Skeletal muscle tissue (tissue), 4 donors: ENCODE data around the gene STK32B. TPM values are rescaled to one million over a fixed set of nuclear protein-coding genes. Genes with fewer than 3 reads are reported as not detected.
"Not testable (repeated sequence)": the region's sequence is repeated elsewhere in the genome, so short reads cannot be mapped to it uniquely, and the experiment has no call there.

Experiments used
- H3K27ac ChIP-seq: one replicate; pipeline ENCODE4 v1.7.0; 2013; ENCODE audit warnings: mild to moderate bottlenecking, low read depth, low read length, inconsistent platforms
- H3K27me3 ChIP-seq, 3 donors: one replicate each; pipeline ENCODE4 v1.7.0; 2013; ENCODE audit warnings: low read length in 3 of 3; ENCODE audit not compliant: control insufficient read depth in 3 of 3, insufficient read depth in 3 of 3
- H3K36me3 ChIP-seq, 3 donors: one replicate each; pipeline ENCODE4 v1.7.0; 2013; ENCODE audit warnings: low read length in 3 of 3; ENCODE audit not compliant: control insufficient read depth in 3 of 3, insufficient read depth in 3 of 3
- H3K4me1 ChIP-seq, 3 donors: one replicate each; pipeline ENCODE4 v1.7.0; 2013; ENCODE audit warnings: low read length in 3 of 3, mild to moderate bottlenecking in 3 of 3; ENCODE audit not compliant: control insufficient read depth in 3 of 3, insufficient read depth in 3 of 3
- H3K4me3 ChIP-seq, 3 donors: one replicate each; pipeline ENCODE4 v1.7.0; 2013; ENCODE audit warnings: low read length in 3 of 3
- H3K9ac ChIP-seq, 3 donors: one replicate each; pipeline ENCODE4 v1.7.0; 2013; ENCODE audit warnings: low read length in 3 of 3, mild to moderate bottlenecking in 3 of 3, moderate library complexity in 2 of 3, low read depth in 1 of 3
- H3K9me3 ChIP-seq, 3 donors: one replicate each; pipeline ENCODE4 v1.7.0; 2013; ENCODE audit warnings: low read length in 3 of 3; ENCODE audit not compliant: control insufficient read depth in 3 of 3
- total RNA-seq: library from RNA; depleted of rRNA; stranded (reverse); fragments of >200 nt; gene quantifications from one replicate; pipeline ENCODE4 v1.2.3, GENCODE V29; 2014
- donor health status: Osteomylitis.

Gene STK32B
- total RNA-seq, 1 donor from 2014 or later: 5.7 TPM

- Histone ChIP-seq H3K27me3 (no peaks in the 10 kb centered on the region), H3K9ac (no peak overlapping the region), H3K27ac (no peak overlapping the region), H3K4me3 (no peak overlapping the region), H3K36me3 (no peaks in the 10 kb centered on the region), H3K4me1 (no peaks in the 10 kb centered on the region), H3K9me3 (no peaks in the 10 kb centered on the region)
Measured at GRCh38 chr4:5280828-5281227, 229.5 kb downstream of the STK32B start.

DNA sequence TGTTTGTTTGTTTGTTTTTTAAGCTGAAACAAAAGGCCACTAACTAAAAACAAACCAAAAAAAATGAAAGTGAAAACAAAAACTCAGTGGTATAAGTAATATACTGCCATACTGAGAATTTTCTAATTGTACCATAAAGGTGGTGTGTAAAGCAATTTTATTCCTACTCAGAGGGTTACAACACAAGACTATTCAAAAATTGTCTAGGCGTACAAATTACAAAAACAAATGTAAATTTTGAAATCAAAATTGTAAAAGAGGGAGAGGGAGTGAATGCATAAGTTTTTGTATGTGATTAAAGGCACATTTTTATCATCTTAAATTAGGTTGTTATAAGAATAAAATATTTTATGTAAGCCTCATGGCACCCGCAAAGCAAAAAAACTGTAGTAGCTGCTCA lies 232.6 kb downstream of the STK32B start:
- no peaks in the 10 kb centered on the region for H3K4me1 ChIP-seq
- H3K9ac ChIP-seq: no peak overlapping the region
- no peak overlapping the region for H3K27ac ChIP-seq
- H3K36me3 ChIP-seq: no peaks in the 10 kb centered on the region
- no peak overlapping the region for H3K4me3 ChIP-seq
- no peaks in the 10 kb centered on the region for H3K9me3 ChIP-seq
- no peaks in the 10 kb centered on the region for H3K27me3 ChIP-seq

GRCh38 chr4:5284517-5284916 lies 233.2 kb downstream of the STK32B start:
- H3K9me3 ChIP-seq: no peaks in the 10 kb centered on the region
- no peaks in the 10 kb centered on the region for H3K27me3 ChIP-seq
- H3K9ac ChIP-seq: no peak overlapping the region
- no peaks in the 10 kb centered on the region for H3K36me3 ChIP-seq
- H3K4me1 ChIP-seq: no peaks in the 10 kb centered on the region
- no peak overlapping the region for H3K4me3 ChIP-seq
- no peak overlapping the region for H3K27ac ChIP-seq

- no peaks in the 10 kb centered on the region for H3K9me3 ChIP-seq
- no peak overlapping the region for H3K4me3 ChIP-seq
- no peaks in the 10 kb centered on the region for H3K27me3 ChIP-seq
- H3K27ac ChIP-seq: no peak overlapping the region
- H3K4me1 ChIP-seq: no peaks in the 10 kb centered on the region
- H3K9ac ChIP-seq: no peak overlapping the region
- no peaks in the 10 kb centered on the region for H3K36me3 ChIP-seq
Measured at GRCh38 chr4:5292101-5292500, 240.8 kb downstream of the STK32B start.

- H3K27me3 ChIP-seq, H3K9ac ChIP-seq, H3K36me3 ChIP-seq, H3K27ac ChIP-seq, H3K4me3 ChIP-seq, H3K4me1 ChIP-seq, H3K9me3 ChIP-seq: not testable (repeated sequence)
Measured at GRCh38 chr4:5298000-5298787, 246.9 kb downstream of the STK32B start.

- H3K4me1 ChIP-seq: no peaks in the 10 kb centered on the region
- no peak overlapping the region for H3K27ac ChIP-seq
- H3K9ac ChIP-seq: no peak overlapping the region
- H3K9me3 ChIP-seq: no peaks in the 10 kb centered on the region
- no peaks in the 10 kb centered on the region for H3K36me3 ChIP-seq
- H3K4me3 ChIP-seq: no peak overlapping the region
- H3K27me3 ChIP-seq: no peaks in the 10 kb centered on the region
Measured at GRCh38 chr4:5300283-5300682, 249.0 kb downstream of the STK32B start.

DNA sequence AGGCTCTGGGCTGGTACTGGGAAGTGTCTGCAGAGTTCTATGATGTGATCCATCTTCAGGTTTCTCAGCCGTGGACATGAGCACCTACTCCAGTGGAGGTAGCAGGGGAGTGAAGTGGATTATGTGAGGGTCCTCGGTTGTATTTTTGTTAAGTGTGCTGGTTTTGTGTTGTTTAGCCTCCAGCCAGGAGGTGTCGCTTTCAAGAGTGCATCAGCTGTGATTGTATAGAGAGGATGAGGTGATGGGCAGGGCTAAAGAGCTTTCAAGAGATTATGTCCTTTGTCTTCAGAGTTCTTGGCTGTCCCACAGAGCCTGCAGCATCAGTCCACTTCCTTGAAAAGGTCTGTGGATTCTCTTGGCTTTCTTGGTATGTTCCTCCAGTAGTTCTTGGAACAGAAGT lies 256.6 kb downstream of the STK32B start:
- no peaks in the 10 kb centered on the region for H3K36me3 ChIP-seq
- H3K4me1 ChIP-seq: no peaks in the 10 kb centered on the region
- no peak overlapping the region for H3K4me3 ChIP-seq
- no peaks in the 10 kb centered on the region for H3K27me3 ChIP-seq
- H3K27ac ChIP-seq: no peak overlapping the region
- no peaks in the 10 kb centered on the region for H3K9me3 ChIP-seq
- no peak overlapping the region for H3K9ac ChIP-seq

GRCh38 chr4:5322321-5322720 lies 271.0 kb downstream of the STK32B start:
- no peaks in the 10 kb centered on the region for H3K27me3 ChIP-seq
- H3K36me3 ChIP-seq: no peaks in the 10 kb centered on the region
- no peak overlapping the region for H3K9ac ChIP-seq
- H3K27ac ChIP-seq: no peak overlapping the region
- H3K4me1 ChIP-seq: no peaks in the 10 kb centered on the region
- no peak overlapping the region for H3K4me3 ChIP-seq
- peaks cover 3 to 6% (median 3%) of the 10 kb centered on the region in 3 donors for H3K9me3 ChIP-seq

DNA sequence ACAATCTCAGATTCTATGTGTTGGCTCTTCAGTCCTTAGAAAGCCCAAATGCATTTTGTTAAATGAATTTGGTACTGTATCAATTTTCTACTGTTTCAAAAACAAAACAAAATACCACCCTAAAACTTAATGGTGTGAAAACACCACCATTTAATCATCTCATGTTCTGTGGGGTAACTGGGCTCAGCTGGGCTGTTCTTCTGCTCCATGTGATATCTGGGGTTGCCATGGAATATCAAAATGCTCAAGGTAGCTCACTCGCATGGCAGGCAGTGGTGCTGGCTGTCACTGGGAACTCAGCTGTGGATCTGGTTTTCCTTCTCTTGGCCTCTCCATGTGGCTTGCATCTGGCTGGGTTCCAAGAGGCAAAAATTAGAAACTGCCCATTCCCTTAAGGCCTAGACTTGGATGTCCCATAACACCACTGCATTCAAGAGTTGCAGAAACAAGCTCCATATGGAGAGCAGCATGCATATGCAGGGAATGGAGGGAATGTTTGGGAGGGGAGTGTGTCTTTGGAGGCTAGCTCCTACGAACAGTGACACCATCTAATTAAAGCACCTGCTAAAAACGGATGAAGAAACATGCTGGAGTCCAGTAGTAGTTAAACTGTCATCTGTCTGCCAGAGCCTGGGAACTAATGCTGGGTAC lies 279.2 kb downstream of the STK32B start:
- Histone ChIP-seq H3K27me3 (no peaks in the 10 kb centered on the region), H3K4me1 (no peaks in the 10 kb centered on the region), H3K9ac (no peak overlapping the region), H3K36me3 (no peaks in the 10 kb centered on the region), H3K4me3 (no peak overlapping the region), H3K27ac (no peak overlapping the region), H3K9me3 (peaks cover 0 to 7% (median 0%) of the 10 kb centered on the region in 3 donors)

- Histone ChIP-seq H3K27ac (no peak overlapping the region), H3K27me3 (no peaks in the 10 kb centered on the region), H3K36me3 (no peaks in the 10 kb centered on the region), H3K4me3 (no peak overlapping the region), H3K9ac (no peak overlapping the region), H3K9me3 (peaks cover 0 to 3% (median 0%) of the 10 kb centered on the region in 3 donors), H3K4me1 (no peaks in the 10 kb centered on the region)
Measured at GRCh38 chr4:5337731-5338130, 286.5 kb downstream of the STK32B start.
